BLaER1 treated with 17β-estradiol and CSF1 and Interleukin-3, amounts not matched to agents 10 nM and 100 nM (cell line): ENCODE data around the gene SMARCA2.
A peak's percentile ranks its signal among the peaks of the same experiment; 100 is the strongest.

Source experiments
- H3K27ac ChIP-seq, 11 experiments: shearing (Covaris generic); formaldehyde crosslinking; 2 replicates each; pipeline ENCODE4 v1.8.1; 2022
- H3K27me3 ChIP-seq, 11 experiments: shearing (Covaris generic); formaldehyde crosslinking; 2 replicates each; pipeline ENCODE4 v1.8.1; 2022
- H3K36me3 ChIP-seq, 11 experiments: shearing (Covaris generic); formaldehyde crosslinking; 2 replicates each; pipeline ENCODE4 v1.8.1; 2022
- H3K4me1 ChIP-seq, 10 experiments: shearing (Covaris generic); formaldehyde crosslinking; 2 replicates each; pipeline ENCODE4 v1.8.1; 2022
- H3K4me2 ChIP-seq, 11 experiments: shearing (Covaris generic); formaldehyde crosslinking; 2 replicates each; pipeline ENCODE4 v1.8.1; 2022
- H3K4me3 ChIP-seq, 10 experiments: shearing (Covaris generic); formaldehyde crosslinking; 2 replicates each; pipeline ENCODE4 v1.8.1; 2022
- H3K9ac ChIP-seq, 11 experiments: shearing (Covaris generic); formaldehyde crosslinking; 2 replicates each; pipeline ENCODE4 v1.8.1; 2022
- H3K9me3 ChIP-seq, 11 experiments: shearing (Covaris generic); formaldehyde crosslinking; replicated peaks in 1 of 11; 2 replicates each; pipeline ENCODE4 v1.8.1; 2022
- H4K20me1 ChIP-seq, 11 experiments: shearing (Covaris generic); formaldehyde crosslinking; 2 replicates each; pipeline ENCODE4 v1.8.1; 2022
- Cebpa-rat ChIP-seq, 11 experiments: shearing (Covaris generic); IDR thresholded peaks; 2 replicates each; pipeline ENCODE4 v1.8.1; 2022

SMARCA2 gene

DNA sequence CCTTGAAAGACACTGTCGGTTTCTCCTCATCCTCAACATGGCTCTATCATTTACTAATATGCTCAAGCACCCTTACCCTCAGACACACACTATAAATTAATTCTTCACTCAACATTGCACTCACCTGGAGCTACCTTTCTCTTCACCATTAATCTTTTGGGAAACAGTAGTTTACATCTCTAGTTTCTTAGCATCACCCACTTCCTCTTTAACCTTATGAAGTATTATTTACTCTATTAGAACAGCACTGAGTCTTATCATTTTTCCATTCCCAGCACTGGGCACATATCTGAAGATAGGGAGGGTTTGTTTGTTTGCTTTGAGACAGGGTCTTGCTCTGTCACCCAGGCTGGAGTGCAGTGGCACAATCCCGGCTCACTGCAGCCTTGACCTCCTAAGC, 213.5 kb downstream of the SMARCA2 start:
- no peaks in the 10 kb centered on the region for H3K36me3 ChIP-seq
- H3K4me3 ChIP-seq, result peak overlapping the region in 6 of 10 experiments; percentile 12 to 44 (median 32); a peak in 9 of 20 replicates
- peak overlapping the region; percentile 66 to 90 (median 82) for H3K4me2 ChIP-seq
- no peaks in the 10 kb centered on the region for H3K27me3 ChIP-seq
- no peaks in the 10 kb centered on the region for H4K20me1 ChIP-seq
- H3K9me3 ChIP-seq, result peaks cover 0 to 43% (median 19%) of the 10 kb centered on the region in 11 experiments; a peak in 13 of 22 replicates
- H3K4me1 ChIP-seq, result peaks cover 29 to 37% (median 35%) of the 10 kb centered on the region in 10 experiments
- peak overlapping the region in 10 of 11 experiments; percentile 28 to 66 (median 60); a peak in 18 of 22 replicates for H3K9ac ChIP-seq
- H3K27ac ChIP-seq, result peak overlapping the region; percentile 17 to 83 (median 77); a peak in 20 of 22 replicates
- TF ChIP-seq Cebpa-rat (IDR thresholded peaks at IDR 0.05), result no peak

DNA sequence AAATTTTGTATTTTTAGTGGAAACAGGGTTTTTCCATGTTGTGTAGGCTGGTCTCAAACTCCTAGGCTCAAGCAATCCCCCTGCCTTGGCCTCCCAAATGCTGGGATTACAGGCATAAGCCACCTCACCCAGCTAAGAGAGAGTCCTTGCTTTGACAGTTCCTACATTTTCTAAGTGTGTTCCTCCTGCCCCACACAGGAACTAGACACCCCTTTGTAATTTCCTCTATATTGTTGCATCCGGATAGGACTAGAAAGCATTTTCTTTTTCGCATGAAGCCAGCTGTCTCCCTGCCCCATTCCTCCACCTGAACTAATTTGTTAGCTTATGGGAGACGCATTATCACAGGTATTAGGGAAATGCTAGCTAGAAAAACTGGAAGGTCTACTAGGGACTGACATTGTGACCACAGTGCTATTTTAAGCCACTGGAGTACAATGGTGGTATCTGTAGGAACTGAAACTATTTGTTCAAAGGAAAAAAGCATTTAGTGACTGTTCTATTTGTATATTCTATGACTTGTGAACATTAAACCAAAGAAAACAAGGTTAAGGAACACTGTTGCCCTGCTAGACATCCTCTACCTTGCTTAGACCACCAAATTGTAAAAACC, 214.1 kb downstream of the SMARCA2 start:
- Histone ChIP-seq H3K4me3 (peak overlapping the region in 7 of 10 experiments; percentile 4 to 44 (median 31); a peak in 10 of 20 replicates), H3K27ac (peak overlapping the region; percentile 17 to 83 (median 77); a peak in 20 of 22 replicates), H3K36me3 (no peaks in the 10 kb centered on the region), H4K20me1 (no peaks in the 10 kb centered on the region), H3K9ac (peak overlapping the region; percentile 13 to 66 (median 60); a peak in 21 of 22 replicates), H3K9me3 (peaks cover 0 to 41% (median 17%) of the 10 kb centered on the region in 11 experiments; a peak in 13 of 22 replicates), H3K27me3 (no peaks in the 10 kb centered on the region), H3K4me1 (peaks cover 29 to 43% (median 40%) of the 10 kb centered on the region in 10 experiments), H3K4me2 (peak overlapping the region; percentile 66 to 90 (median 82))
- TF ChIP-seq Cebpa-rat (IDR thresholded peaks at IDR 0.05), result no peak

DNA sequence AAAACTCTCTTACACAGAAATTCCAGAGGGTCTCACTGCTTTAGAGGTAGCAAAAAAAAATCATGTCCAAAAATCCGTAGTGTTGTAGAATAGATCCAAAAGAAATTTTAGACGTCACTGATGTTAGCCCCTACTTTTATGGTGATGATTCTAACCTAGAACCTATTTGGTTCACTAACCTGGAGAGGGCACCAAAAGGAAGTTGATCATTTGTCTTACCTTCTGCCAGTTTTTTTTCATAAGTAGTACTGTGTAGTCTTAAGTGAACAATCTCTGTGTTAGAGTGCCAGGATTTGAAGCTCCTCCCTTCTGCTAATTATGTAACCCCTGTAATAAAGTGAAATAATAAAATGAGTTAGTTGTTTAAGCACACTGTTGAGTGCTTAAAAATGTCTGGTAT, 215.2 kb downstream of the SMARCA2 start:
- Histone ChIP-seq H3K9ac (peak overlapping the region in 2 of 11 experiments; percentile 46 to 62; a peak in 1 of 22 replicates), H3K27ac (peak overlapping the region in 9 of 11 experiments; percentile 71 to 83 (median 78); a peak in 13 of 22 replicates), H3K36me3 (no peaks in the 10 kb centered on the region), H3K9me3 (peaks cover 0 to 38% (median 17%) of the 10 kb centered on the region in 11 experiments; a peak in 12 of 22 replicates), H3K4me1 (peaks cover 29 to 55% (median 52%) of the 10 kb centered on the region in 10 experiments), H3K4me2 (peak overlapping the region; percentile 66 to 90 (median 82); a peak in 16 of 22 replicates), H3K4me3 (no peak overlapping the region), H3K27me3 (no peaks in the 10 kb centered on the region), H4K20me1 (no peaks in the 10 kb centered on the region)
- TF ChIP-seq Cebpa-rat (IDR thresholded peaks at IDR 0.05), result no peak

DNA sequence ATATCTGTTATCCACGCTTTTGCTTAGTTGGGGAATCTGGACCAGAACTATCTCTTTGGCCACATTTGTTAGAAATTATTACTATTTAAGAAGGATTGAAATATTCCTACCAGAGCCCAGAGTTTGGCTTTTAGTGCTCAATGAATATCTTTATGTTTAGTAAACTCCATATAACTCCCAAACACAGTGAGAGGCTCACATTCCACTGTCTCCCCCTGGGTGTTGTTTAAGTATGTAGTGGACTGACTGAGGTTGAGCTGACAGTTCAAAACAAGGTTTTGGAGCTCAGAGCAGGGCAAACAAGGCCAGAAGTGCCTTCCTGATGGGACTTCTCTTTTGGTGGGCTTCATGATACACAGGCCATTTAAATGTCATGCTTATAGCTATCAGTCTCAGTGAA, 216.0 kb downstream of the SMARCA2 start:
- no peaks in the 10 kb centered on the region for H4K20me1 ChIP-seq
- no peak for TF ChIP-seq Cebpa-rat (IDR thresholded peaks at IDR 0.05)
- no peak overlapping the region for H3K4me3 ChIP-seq
- H3K36me3 ChIP-seq, result no peaks in the 10 kb centered on the region
- H3K9me3 ChIP-seq, result peaks cover 0 to 38% (median 17%) of the 10 kb centered on the region in 11 experiments; a peak in 12 of 22 replicates
- peaks cover 29 to 57% (median 53%) of the 10 kb centered on the region in 10 experiments for H3K4me1 ChIP-seq
- H3K27me3 ChIP-seq, result no peaks in the 10 kb centered on the region
- H3K9ac ChIP-seq, result no peak overlapping the region
- H3K4me2 ChIP-seq, result no peak overlapping the region
- no peak overlapping the region for H3K27ac ChIP-seq

DNA sequence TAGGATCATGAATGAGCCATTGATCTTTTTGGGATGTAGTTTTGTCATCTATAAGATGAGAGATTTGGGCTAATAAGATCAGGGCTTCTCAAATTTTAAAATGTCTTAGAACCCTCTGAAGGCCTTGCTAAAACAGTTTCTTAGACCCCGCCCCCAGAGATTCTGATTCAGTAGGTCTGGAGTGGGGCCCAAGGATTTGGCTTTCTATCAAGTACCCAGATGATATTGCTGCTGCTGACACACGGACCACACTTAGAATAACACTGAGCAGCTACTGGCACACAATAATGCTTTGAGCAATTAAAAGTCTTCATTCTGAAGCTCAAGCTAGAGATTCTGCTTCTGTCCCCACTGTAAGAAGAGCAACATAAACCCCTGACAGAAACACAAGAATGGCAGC, 216.7 kb downstream of the SMARCA2 start:
- Histone ChIP-seq H3K4me1 (peaks cover 29 to 57% (median 53%) of the 10 kb centered on the region in 10 experiments), H3K4me3 (no peak overlapping the region), H3K4me2 (no peak overlapping the region), H3K36me3 (no peaks in the 10 kb centered on the region), H3K9ac (no peak overlapping the region), H3K27ac (no peak overlapping the region), H4K20me1 (no peaks in the 10 kb centered on the region), H3K9me3 (peaks cover 0 to 38% (median 17%) of the 10 kb centered on the region in 11 experiments; a peak in 12 of 22 replicates), H3K27me3 (no peaks in the 10 kb centered on the region)
- no peak for TF ChIP-seq Cebpa-rat (IDR thresholded peaks at IDR 0.05)

DNA sequence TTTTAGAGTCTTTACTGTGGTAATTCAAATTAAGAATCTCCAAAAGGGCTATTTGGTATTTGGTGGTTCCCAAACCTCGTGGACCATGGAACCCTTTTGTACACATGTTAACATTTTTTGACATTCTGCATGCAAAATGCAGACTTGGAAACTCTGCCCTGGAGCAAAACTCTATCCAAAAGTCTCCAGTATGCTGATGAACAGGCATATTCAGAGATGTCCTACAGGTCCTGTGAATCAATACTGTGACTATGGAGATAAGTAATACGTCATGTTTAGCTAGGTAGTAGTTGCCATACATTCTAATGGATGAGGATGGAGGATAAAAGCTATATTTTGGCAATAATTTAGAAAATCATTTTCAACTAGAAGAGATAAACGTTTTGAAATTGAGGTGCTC, 218.1 kb downstream of the SMARCA2 start:
- peaks cover 0 to 26% (median 17%) of the 10 kb centered on the region in 11 experiments; a peak in 11 of 22 replicates for H3K9me3 ChIP-seq
- no peak for TF ChIP-seq Cebpa-rat (IDR thresholded peaks at IDR 0.05)
- no peaks in the 10 kb centered on the region for H4K20me1 ChIP-seq
- no peaks in the 10 kb centered on the region for H3K27me3 ChIP-seq
- H3K9ac ChIP-seq, result no peak overlapping the region
- H3K4me2 ChIP-seq, result peak overlapping the region in 1 of 11 experiments; percentile 62; a peak in 1 of 22 replicates
- peaks cover 20 to 48% (median 44%) of the 10 kb centered on the region in 10 experiments for H3K4me1 ChIP-seq
- no peak overlapping the region for H3K27ac ChIP-seq
- no peaks in the 10 kb centered on the region for H3K36me3 ChIP-seq
- no peak overlapping the region for H3K4me3 ChIP-seq

DNA sequence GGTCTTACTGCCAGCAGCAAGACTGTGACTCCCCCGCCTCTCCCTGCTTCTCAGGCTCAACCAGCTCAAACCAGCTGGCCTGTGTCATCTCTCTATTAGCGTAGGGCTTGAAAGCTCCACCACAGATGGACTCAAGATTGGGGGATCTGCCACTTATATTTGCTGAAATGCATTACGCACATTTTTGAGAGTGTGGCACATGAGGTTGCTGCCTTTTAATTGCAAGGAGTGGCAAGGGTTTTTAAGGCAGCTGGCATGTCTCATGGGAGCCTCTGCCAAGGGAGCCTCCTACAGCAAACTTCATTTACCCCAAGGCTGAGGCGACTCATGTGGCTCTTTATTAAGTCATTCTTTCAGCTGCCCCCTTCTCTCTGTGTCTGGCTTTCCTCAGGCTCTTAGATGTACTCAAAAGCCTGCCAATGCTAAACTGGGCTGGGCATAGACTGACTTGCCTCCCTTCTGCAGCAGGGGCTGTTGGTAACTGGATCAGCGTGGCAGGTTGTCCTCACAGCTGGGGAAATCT, 219.3 kb downstream of the SMARCA2 start:
- peak overlapping the region in 4 of 11 experiments; percentile 2 to 43 (median 26); a peak in 7 of 22 replicates for H3K9ac ChIP-seq
- no peaks in the 10 kb centered on the region for H4K20me1 ChIP-seq
- no peaks in the 10 kb centered on the region for H3K36me3 ChIP-seq
- H3K4me3 ChIP-seq, result no peak overlapping the region
- H3K4me1 ChIP-seq, result peaks cover 9 to 37% (median 32%) of the 10 kb centered on the region in 10 experiments
- H3K4me2 ChIP-seq, result peak overlapping the region in 9 of 11 experiments; percentile 37 to 74 (median 62); a peak in 17 of 22 replicates
- no peaks in the 10 kb centered on the region for H3K27me3 ChIP-seq
- no peak for TF ChIP-seq Cebpa-rat (IDR thresholded peaks at IDR 0.05)
- peaks cover 0 to 26% (median 17%) of the 10 kb centered on the region in 11 experiments; a peak in 11 of 22 replicates for H3K9me3 ChIP-seq
- H3K27ac ChIP-seq, result peak overlapping the region in 4 of 11 experiments; percentile 2 to 44 (median 28); a peak in 5 of 22 replicates

DNA sequence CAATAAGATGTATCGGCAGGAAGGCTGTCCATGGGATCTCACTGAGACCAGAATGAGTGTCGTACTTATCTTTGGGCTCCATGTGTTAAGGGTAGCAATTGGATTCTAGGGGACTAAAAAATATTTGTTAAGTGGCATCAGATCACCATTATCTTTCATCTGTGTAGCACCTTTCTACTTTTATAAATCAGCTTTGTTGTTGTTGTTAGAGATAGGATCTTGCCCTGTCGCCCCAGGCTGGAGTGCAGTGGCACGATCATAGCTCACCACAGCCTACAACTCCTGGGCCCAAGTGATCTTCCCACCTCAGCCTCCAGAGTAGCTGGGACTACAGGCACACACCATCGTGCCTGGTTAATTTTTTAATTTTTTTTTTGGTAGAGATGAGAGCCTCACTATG, 220.5 kb downstream of the SMARCA2 start:
- peak overlapping the region in 7 of 11 experiments; percentile 47 to 74 (median 66); a peak in 9 of 22 replicates for H3K4me2 ChIP-seq
- H3K4me3 ChIP-seq, result no peak overlapping the region
- H3K27me3 ChIP-seq, result no peaks in the 10 kb centered on the region
- H3K9ac ChIP-seq, result no peak overlapping the region
- H3K9me3 ChIP-seq, result peaks cover 0 to 28% (median 14%) of the 10 kb centered on the region in 11 experiments; a peak in 11 of 22 replicates
- TF ChIP-seq Cebpa-rat (IDR thresholded peaks at IDR 0.05), result no peak
- H4K20me1 ChIP-seq, result no peaks in the 10 kb centered on the region
- H3K27ac ChIP-seq, result no peak overlapping the region
- H3K4me1 ChIP-seq, result peaks cover 0 to 27% (median 25%) of the 10 kb centered on the region in 10 experiments; a peak in 16 of 20 replicates
- H3K36me3 ChIP-seq, result no peaks in the 10 kb centered on the region

DNA sequence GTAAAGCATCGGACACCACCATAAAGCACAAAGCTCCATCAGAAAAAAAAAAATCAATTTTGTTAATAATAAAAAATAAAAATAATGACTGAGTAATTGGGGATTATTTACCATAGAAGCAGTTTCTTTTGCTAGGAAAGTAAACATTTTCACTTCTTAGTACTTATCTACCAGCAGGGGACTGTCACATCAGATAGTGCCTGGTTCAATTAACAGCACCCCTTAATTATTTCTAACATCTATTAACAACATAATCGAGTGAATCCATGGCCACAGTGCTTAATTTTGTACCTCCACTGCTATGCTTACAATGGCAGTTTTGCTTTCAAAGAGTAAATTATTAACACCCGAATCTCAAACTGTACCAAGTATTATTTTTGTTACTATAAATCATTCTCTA, 221.7 kb downstream of the SMARCA2 start:
- TF ChIP-seq Cebpa-rat (IDR thresholded peaks at IDR 0.05), result no peak
- H3K4me2 ChIP-seq, result no peak overlapping the region
- no peaks in the 10 kb centered on the region for H3K36me3 ChIP-seq
- H4K20me1 ChIP-seq, result no peaks in the 10 kb centered on the region
- no peak overlapping the region for H3K4me3 ChIP-seq
- H3K9ac ChIP-seq, result no peak overlapping the region
- no peak overlapping the region for H3K27ac ChIP-seq
- H3K4me1 ChIP-seq, result peaks cover 0 to 36% (median 30%) of the 10 kb centered on the region in 10 experiments; a peak in 16 of 20 replicates
- H3K9me3 ChIP-seq, result peaks cover 0 to 25% (median 10%) of the 10 kb centered on the region in 11 experiments; a peak in 12 of 22 replicates
- no peaks in the 10 kb centered on the region for H3K27me3 ChIP-seq
